ENCODE measurements around the gene EBLN2.

The EBLN2 gene

DNA sequence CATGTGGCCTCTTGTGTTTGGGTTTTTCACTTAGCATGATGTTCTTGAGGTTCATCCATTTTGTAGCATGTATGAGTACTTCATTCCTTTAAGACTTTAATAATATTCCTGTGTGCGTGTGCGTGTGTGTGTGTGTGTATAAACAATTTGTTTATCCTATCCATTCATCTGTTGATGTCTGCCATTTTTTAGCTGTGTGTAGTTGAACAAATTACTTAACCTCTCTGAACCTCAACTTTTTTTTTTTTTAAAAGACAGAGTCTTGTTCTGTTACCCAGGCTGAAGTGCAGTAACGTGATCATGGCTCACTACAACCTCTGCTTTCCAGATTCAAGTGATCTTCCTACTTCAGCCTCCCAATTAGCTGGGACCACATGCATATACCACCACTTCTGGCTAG lies 47.3 kb downstream of the EBLN2 start:
- H3K9me3 Mint-ChIP-seq = no peaks in the 10 kb centered on the region
- H3K27ac Mint-ChIP-seq = no peak overlapping the region
- no peak overlapping the region for H3K4me3 Mint-ChIP-seq
- ATAC-seq = no peak
- H3K4me1 Mint-ChIP-seq = no peaks in the 10 kb centered on the region
- H3K27me3 Mint-ChIP-seq = peaks cover 25% of the 10 kb centered on the region
- no peaks in the 10 kb centered on the region for H3K36me3 Mint-ChIP-seq

DNA sequence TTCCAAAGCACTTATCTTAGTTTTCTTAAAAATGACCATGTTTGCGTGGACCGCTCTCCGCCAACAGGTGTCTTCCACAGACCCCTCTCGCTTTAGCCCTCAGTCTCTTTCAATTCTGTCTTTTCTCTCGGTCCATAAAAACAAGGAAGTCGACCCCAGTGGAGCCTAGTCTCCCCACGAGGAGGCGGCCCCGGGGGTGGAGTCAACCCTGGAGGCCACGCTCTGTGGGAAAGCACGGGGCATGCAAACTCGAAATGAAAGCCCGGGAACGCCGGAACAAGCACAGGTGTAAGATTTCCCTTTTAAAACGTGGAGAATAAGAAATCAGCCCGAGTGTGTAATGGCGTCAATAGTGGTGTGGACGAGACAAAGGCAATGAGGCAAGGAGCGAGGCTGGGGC lies 49.1 kb downstream of the EBLN2 start:
- Mint-ChIP-seq H3K9me3 (no peaks in the 10 kb centered on the region), H3K27me3 (peaks cover 19% of the 10 kb centered on the region), H3K4me1 (no peaks in the 10 kb centered on the region), H3K36me3 (no peaks in the 10 kb centered on the region), H3K27ac (no peak overlapping the region), H3K4me3 (no peak overlapping the region)
- ATAC-seq = no peak
